HG02763 (cell line): Measurements from ENCODE around the gene ZBTB7C.

Experiments
- ATAC-seq: cut with Tn5 transposase; IDR thresholded peaks from one replicate; pipeline ENCODE4 v1.9.1; 2021; ENCODE audit warnings: mild to moderate bottlenecking, moderate library complexity; ENCODE audit not compliant: unreplicated experiment

Gene ZBTB7C

GRCh38 chr18:48029296-48029986 lies 379.7 kb downstream of the ZBTB7C start:
- ATAC-seq: no peak

GRCh38 chr18:48028696-48029095 lies 380.5 kb downstream of the ZBTB7C start:
- ATAC-seq: no peak

DNA sequence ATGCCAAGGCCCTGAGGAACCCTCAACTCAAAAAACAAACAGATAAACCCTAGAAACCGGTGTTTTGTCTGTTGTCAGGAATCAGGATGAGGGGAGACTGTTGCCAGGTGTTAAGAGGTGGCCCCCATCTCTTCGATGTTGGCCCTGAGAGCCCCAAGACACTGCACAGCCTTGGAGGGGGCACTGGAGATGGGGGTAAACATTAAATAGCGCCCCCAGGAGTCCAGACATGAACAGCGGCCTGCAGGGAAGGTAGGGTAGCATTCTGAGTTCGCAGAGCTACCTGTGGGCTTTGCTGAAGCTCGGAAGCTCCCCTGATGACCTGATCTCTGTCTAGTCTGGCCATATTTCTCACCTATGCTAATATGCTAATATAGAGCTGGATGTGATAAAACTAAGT lies 381.1 kb downstream of the ZBTB7C start:
- ATAC-seq: no peak

DNA sequence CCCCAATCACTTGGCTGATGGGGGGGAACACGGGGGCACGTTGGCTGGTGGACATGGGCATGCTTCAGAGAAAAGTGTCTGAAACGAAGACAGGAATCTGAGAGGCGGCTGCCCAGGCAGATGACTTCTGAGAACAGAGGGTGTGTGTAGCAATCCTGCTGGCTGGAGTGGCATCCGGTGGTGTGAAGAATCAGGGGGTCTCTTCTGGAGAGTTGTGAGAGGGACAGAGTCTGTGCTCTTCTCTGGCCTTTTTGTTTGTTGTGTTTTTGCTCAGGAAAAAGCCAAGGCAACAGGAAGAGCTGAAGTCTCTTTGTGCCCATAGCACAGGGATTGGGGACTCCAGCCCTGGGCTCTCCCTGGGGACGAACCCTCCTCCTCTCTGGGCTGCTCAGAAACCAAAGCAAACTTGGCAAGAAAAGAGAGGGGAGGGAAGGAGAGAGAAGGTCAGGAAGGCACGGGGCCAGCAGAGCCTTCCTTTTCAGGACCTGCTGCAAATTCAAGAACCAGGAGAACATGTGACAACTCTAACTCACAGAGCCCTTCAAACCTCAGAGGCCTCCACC lies 381.7 kb downstream of the ZBTB7C start:
- ATAC-seq: no peak

DNA sequence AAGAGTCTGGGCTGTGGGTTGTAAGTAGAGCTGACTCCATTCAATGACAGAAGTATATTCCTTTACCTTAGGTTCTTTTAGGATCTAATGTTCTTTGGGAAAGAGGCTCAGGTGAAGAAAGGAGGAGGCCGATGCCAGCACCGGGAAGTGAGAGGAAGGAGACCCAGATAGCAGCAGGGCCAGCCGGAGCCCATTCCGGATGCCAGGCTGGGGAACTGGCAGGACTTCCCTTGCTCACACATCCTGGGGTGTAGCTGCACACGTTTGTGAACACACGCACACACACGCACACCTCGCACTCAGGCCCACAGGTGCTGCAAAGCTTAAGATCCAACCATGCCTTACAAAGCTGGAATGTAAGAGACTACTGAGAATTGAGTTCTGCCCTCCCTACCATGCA lies 383.0 kb downstream of the ZBTB7C start:
- ATAC-seq: no peak

- no peak for ATAC-seq
Measured at GRCh38 chr18:48024881-48025660, 384.1 kb downstream of the ZBTB7C start.

- no peak for ATAC-seq
Measured at GRCh38 chr18:48024009-48024512, 385.1 kb downstream of the ZBTB7C start.

- ATAC-seq: no peak
Measured at GRCh38 chr18:48023334-48024008, 385.7 kb downstream of the ZBTB7C start.

GRCh38 chr18:48022531-48023329 lies 386.5 kb downstream of the ZBTB7C start:
- ATAC-seq: no peak

- ATAC-seq: no peak
Measured at GRCh38 chr18:48022021-48022420, 387.2 kb downstream of the ZBTB7C start.

DNA sequence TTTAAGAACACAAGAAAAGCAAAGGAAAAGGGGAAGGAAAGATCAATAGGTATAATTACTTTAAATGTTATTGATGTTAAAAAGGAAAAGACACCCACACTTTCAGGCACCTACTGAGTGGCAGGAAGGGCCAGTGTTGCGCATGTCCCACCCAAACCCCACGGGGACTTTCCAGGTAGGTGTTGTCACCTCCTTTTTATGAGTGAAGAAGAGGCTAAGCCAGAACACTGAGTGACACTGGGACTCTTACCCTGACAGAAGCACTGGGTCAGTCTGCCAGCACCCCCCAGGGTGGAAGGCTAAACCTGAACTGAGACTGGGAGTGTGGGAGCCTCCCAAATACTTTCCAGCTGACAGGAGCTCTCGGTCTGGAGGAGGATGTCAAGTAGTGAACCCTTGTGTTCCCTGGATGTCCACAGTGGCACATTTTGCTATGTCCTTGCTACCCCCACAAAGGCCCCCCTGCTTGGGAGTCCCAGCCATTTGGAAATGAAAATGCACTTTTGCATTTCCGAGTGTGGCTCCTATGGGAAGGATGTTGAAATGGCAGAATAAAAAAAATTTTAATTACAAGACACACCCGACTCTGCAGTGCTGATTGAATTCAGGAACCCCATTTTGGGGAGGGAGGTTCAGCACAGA lies 387.8 kb downstream of the ZBTB7C start:
- ATAC-seq: no peak

GRCh38 chr18:48020337-48021250 lies 388.6 kb downstream of the ZBTB7C start:
- no peak for ATAC-seq

- ATAC-seq: no peak
Measured at GRCh38 chr18:48019557-48020325, 389.4 kb downstream of the ZBTB7C start.

DNA sequence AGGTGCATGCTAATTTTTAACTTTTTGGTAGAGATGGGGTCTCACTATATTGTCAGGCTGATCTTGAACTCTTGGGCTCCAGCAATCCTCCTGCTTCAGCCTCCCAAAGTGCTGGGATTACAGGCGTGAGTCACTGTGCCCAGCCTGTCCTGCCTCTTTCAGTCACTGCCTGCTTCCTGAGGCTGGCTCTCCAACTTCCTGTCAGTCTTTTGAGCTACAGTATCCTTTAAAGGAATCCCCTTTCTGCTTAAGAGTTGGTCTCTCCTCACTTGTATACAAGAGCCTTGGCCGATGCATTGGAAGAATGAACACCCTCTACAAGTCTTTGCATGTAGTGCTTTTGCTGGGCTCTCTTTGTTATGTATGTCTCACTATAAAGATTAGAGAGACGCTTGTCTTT lies 390.3 kb downstream of the ZBTB7C start:
- no peak for ATAC-seq

DNA sequence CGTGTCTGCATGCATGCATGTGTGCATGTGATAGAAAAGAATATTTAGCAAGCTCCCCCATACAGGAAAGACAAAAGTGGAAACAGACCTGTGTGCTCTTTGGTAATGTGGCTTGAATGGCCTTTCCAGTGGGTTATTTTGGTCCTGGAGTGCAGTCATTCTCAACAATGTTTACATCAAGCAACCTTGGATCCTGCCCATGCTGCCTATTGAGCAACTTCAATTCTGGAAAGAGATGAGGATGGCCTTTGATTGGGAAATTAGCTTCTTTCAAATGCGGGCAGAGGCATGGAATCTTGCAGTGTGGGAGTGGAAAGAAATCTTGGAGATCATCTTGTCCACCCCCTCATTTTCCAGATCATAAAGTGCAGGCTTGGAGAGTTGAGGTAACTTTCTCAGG lies 391.5 kb downstream of the ZBTB7C start:
- no peak for ATAC-seq

DNA sequence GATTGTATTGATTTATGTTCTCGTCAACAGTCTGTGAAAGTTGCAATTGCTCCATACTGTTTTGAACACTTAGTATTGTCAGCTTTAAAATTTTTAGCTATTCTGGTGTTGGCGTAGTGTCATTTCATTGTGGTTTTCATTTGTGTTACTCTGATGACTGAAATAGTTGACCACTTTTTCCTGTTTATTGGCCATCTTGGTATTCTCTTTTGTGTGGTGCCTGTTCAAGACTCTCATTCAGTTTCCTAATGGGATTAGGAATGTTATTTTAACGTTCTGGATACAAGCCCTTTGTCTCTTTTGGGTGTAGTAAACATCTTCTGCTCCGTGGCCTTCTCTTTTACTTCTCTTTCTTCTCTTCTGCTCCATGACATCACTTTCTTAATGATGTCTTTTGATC lies 396.0 kb downstream of the ZBTB7C start:
- no peak for ATAC-seq

DNA sequence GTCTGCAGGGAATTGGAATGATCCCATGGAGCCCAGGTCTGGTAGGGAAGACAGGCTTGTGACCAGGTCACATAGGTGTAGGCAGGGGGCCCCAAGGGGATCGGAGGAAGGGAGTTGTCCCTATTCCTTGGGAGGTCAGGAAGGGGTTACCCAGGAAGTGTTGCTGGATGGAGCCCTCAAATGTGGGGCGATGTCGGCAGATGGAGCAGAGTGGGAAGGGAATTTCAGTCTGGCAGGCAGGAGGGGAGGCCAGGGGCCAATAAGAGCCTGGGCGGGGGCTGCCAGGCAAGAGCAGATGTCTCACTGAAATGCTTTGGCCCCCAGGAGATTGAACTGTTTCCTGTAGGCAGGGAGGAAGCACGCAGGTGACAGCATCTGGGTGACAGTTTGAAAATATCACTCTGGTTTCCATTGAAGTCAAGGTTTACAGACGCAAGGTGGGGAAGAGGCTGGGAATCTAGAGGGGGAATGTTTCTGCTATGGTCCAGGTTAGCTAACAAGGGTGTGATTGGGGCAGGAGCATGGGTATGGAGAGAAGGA lies 397.2 kb downstream of the ZBTB7C start:
- no peak for ATAC-seq

GRCh38 chr18:48010264-48010663 lies 398.9 kb downstream of the ZBTB7C start:
- ATAC-seq: no peak
